HL-60/S4 (cell line): ENCODE results near the gene ZNF747.

Experiments used
- in situ Hi-C: fragments of 300-500 bp; cut with MboI; formaldehyde crosslinking; loops from 2 replicates; pipeline ENCODE4 v1.14.3; 2022; ENCODE audit warnings: low sequenced_read_pairs

The ZNF747 gene

DNA sequence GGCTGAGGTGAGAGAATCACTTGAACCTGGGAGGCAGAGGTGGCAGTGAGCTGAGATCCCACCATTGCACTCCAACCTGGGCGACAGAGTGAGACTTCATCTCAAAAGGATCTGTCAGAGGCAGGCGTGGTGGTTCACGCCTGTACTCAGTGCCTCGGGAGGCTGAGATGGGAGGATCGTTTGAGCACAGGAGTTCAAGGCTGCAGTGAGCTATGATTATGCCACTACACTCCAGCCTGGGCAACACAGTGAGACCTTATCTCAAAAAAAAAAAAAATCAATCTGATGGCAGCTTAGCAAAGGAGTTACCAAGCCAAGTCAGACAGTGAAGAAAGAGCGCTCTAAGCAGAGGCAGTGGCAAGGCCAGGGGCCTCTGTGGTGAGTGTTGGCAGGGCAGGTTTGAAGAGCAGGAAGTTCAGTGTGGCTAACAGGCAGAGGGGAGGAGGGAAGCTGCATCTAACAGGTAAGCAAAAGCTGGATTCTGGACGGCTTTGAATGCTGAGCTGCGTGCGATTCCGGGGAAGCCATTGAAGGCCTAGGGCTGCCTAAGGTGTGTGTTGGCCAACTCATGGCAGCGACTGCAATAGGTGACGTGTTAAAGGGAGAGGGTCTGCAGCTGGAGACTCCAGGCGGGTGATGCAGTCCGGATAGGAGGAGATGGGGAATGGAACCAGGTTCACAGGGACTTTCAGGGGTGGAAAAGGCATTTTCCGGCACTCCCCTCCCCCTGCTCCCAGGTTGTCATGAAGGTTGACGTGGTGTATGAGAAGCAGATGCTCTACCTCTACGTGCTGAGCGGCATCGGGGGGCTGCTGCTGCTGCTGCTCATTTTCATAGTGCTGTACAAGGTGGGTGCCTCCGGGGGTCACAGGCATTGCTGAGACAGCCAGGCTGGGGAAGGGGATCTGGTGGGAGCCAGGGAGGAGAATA is 15.3 kb downstream of the ZNF747 start:
- in situ Hi-C loops: loop anchor here (5.0 kb wide), 1 partner anchor 32 kb away; no protein-coding TSS in a partner anchor

DNA sequence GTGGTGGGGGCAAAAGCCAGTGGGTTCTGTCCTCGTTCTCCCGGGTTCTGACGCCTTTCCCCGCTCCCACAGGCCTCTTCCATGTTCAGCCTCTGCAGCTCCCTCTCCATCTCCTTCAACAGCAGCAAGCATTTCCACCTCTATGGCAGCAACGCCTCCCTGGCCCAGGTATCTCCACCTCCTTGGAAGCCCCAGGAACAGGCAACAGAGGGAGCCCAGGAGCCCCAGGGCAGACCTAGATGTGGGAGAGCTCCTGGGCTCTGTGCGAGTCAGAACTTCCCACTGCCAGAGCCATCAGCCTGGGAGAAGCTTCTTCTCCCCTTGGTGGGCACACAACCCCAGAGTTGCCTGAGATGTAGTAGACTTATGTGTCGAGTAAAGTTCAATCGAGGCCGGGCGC is 16.1 kb downstream of the ZNF747 start:
- in situ Hi-C loops: no loop called here

DNA sequence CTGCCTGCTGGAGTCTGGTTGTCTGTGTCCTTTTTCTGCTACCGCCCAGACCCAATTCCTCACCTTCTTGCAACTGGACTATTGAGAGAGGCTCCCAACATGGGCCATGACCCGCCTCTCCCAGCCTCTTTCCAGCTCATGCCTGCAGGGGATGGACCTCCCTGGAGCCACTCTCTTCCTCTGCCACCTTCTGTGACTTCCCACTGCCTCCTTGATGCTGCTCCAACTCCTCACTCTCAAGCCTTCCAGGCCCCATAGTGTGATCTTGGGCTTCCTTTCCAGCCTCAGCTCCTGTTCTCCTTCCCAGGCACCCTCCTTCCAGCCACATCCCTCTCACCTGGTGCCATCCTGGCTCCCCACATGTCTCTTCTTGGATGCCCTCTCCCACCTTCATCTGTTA is 19.4 kb downstream of the ZNF747 start:
- in situ Hi-C loops: no loop called here

DNA sequence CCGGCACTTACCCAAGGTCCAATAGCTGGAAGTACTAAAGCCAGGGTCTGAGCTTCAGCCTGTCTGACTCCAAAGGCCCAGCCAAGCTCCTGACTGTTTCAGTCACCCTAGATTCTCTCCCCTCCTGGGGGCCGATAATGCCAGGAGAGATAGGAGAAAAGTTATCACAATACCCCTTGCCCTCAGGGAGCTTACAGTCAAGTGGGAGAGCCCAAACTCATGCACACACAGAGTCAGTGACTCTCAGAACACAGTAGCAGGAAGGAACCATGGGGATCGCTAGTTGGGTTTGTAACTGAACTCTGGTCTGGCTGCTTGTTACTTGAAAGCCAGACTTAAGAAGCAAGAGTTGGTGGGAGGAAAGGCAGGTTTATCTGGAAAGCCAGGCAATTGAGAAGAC is 23.1 kb downstream of the ZNF747 start:
- in situ Hi-C loops: no loop called here

DNA sequence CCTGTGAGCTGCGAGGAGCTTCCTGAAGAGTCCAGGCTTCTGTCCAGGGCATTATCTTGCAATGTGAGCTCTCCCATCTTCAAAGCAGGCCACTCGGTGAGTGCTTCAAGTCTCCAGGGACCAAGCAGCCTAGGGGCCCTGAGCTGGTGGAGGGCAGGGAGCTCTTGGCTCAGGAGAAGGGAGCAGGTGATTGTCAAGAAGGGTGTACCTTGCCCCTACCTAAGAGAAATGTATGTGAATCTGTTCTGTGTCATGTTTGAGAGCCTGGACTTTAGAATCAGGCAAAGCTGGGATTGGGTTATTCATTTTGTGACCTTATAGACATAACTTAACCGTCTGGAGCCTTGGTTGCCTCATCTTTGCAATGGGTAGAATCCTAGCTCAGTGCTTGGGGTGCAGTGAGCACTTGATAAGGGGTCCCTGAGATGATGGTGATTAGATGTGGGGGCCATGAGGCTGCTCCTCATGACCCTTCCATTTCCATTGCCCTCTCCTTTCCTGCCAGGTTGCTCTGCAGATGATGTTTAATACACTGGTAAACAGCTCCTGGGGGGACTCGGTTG is 24.2 kb downstream of the ZNF747 start:
- in situ Hi-C loops: no loop called here

DNA sequence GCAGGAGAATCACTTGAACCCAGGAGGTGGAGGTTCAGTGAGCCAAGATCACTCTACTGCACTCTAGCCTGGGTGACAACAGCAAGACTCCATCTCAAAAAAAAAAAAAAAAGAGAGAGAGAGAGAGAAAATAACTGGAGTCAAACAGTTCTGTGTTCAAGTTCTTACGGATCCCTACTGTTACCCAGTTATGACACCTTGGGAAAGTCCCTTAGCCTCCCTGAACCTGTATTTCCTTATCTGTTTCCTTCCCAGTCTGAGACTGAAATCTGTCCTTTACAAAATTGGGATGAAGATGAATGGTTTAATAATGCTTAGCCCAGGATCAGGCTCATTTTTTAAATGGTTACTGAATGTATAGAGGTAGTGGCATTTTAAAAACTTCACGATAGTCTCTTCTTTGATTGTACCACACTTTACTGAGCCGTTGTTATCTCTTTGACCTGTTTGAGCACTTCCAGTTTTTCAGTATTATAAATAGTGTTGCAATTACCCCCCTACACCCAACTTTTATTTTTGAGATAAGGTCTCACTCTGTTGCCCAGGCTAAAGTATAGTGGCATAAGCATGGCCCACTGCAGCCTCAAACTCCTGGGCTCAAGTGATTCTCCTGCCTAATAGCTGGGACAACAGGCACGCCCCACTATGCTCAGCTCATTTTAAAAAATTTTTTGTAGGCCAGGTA is 25.4 kb downstream of the ZNF747 start:
- in situ Hi-C loops: no loop called here

DNA sequence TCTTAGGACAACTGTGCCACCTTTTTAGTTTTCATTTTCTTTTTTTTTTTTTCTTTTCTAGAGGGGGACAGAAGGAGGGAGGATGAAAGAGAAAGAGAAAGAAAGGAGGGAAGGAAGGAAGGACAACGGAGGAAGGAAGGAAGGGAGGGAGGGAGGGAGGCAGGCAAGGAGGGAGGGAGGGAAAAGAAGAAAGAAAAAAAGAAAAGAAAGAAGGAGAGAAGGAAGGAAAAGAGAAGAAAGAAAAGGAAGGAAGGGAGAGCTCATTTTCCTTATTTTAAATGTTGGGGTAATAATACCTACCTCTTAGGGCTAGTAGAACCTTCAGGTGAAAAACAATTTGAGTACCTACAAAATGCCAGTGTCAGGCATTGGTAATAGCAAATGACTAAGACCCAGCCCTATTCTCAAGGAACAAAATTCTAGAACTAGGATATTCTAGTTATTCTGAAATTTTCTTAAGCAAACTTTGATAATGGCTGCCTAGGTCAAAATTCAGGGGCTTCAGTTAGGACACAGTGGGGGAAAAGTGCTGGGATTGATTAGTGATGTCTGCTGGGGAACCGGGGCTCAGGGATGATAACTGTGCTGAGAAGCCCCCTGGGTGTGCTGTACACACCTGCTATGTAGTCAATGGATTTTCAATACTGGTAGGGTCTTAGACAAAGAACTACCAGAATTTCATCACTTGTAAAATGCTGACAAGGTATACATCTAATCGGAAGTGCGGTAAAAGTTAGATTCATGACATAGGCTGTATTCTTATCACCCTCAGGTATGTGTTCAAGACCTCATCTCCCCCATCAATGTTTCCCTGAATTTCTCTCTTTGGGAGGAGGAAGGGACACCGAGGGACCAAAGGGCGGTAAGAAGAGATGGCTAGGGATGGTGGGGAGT is 31.0 kb downstream of the ZNF747 start:
- in situ Hi-C loops: no loop called here

DNA sequence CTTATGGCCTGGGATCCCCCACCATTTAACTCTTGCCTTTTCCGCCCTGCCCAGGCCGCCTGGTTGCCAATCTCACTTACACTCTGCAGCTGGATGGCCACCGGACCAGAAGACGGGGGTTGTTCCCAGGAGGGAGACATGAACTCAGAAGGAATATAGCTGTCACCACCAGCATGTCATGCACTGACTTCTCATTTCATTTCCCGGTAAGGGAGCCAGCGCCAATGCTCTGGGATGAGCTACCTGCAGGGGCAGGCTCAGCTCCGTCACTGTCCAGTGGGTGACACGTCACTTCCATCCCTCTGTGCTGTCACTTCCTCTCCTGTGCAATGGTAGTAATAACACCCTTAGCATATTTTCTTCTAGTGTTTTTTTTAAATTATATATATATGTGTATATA is 35.4 kb downstream of the ZNF747 start:
- in situ Hi-C loops: no loop called here

DNA sequence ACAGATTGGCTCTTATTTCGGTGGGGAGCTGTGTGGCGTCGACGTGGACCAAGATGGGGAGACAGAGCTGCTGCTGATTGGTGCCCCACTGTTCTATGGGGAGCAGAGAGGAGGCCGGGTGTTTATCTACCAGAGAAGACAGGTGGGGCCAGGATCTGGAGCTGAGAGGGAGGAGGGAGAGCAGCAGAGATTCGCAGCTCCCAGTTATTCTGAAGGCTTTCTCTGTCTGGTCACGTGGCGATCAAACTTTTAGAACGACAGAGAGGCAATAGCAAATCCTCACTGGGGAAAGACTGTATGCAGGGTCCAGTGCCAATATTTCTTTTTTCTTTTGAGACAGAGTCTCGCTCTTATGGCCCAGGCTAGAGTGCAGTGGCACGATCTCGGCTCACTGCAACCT is 39.9 kb downstream of the ZNF747 start:
- in situ Hi-C loops: no loop called here

DNA sequence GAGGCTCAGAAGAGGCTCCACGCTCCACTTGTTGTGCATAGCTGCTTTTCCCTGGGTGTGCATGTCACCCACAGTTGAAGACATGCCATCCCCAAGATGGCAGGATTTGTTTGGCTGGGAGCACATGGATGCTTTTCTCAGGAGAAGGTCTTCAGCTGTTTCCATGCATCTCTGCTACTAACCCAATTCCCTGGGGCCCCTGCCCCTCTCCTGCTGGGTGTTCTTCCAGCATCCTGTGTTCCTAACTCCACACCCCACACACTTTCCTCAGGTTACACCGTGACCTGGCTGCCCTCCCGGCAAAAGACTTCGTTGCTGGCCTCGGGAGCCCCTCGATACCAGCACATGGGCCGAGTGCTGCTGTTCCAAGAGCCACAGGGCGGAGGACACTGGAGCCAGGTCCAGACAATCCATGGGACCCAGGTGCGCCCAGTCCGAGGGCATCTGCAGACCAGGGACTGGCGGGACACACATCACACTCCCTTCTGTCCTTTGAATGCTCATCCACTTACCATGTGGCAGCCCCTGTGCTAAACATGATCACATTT is 40.6 kb downstream of the ZNF747 start:
- in situ Hi-C loops: no loop called here

DNA sequence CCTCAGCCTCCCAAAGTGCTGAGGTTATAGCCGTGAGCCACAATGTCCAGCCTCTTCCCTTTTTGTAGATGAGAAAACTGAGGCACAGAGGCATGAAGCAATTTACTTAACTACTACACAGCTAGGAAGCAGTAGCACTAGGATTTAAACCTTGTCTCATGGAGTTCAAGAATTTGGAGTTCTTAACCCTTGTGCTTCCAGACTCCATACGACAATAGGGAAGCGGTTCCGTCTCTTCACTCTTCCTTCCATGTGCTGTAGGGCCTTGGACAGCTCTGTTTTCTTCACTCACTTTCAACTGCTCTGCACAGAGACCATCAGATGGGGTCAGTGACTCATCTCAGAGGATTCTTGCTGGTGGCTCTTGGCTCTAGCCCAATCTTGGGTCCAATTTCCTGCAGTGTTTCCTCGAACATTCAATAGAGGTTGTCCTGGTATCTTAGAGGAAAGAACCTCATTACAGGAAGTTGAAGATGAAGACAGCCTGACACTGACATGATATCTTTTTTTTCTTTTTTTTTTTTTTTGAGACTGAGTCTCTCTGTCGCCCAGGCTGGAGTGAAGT is 42.8 kb downstream of the ZNF747 start:
- in situ Hi-C loops: no loop called here

DNA sequence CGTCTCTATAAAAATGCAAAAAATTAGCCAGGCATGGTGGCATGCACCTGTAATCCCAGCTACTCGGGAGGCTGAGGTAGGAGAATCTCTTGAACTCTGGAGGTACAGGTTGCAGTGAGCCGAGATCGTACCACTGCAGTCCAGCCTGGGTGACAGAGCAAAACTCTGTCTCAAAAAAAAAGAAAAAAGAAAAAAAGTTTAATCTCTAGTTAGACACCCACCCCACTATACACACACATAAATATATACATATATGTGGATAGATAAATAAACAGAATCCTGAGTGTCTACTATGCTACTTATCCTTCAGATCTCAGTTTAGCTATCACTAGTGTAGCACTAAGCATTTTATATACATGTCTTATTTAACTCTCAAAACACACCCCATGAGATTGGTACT is 43.4 kb downstream of the ZNF747 start:
- in situ Hi-C loops: no loop called here

DNA sequence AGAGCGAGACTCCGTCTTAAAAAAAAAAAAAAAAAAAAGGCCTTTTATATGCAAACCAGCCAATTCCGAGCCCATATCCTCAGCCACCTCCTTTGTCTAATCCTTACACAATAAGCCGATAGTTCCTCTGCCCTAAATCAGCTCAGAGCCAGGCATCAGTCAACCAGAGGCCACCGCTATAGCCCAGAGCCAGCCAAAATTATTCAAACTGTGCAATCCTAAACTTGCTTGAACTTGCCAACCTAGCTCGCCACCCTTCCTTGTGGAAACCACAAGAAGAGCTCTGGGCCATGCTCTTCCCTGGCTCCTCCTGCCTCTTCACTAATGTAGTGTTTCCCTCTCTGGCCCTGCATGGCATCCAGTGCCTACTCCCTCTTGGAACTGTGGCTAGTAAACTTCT is 44.4 kb downstream of the ZNF747 start:
- in situ Hi-C loops: no loop called here

DNA sequence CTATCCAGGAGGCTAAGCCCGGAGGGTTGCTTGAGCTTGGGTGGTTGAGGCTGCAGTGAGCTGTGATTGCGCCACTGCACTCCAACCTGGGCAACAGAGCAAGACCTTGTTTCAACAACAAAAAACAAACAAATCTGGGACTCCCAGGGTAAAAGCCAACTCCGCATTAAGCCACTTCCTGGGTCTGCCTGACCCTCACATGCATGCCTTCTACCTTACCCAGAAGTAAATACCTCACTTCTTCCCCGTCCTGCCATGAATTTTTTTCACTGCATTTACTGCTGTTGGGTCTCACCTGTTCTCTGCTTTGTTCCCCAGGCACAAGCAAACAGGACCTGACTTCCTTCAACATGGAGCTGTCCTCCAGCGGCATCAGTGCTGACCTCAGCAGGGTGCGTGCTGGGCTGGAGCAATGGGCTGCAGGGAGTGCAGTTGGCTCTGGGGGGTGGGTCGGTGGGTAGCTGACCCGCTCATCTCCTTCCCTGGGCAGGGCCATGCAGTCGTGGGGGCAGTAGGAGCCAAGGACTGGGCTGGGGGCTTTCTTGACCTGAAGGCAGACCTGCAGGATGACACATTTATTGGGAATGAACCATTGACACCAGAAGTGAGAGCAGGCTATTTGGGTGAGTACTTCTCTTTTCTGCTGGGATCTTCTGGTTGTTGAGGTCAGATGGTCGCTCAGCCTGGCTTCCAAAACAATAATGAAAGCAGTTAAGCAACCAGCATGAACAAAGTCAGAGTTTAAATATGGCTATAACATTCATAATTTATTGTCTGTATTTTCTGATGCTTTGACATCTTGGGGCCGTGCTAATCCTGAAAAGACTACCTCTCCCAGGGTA is 45.7 kb downstream of the ZNF747 start:
- in situ Hi-C loops: loop anchor here (5.0 kb wide), 1 partner anchor 33 kb away; no protein-coding TSS in a partner anchor

DNA sequence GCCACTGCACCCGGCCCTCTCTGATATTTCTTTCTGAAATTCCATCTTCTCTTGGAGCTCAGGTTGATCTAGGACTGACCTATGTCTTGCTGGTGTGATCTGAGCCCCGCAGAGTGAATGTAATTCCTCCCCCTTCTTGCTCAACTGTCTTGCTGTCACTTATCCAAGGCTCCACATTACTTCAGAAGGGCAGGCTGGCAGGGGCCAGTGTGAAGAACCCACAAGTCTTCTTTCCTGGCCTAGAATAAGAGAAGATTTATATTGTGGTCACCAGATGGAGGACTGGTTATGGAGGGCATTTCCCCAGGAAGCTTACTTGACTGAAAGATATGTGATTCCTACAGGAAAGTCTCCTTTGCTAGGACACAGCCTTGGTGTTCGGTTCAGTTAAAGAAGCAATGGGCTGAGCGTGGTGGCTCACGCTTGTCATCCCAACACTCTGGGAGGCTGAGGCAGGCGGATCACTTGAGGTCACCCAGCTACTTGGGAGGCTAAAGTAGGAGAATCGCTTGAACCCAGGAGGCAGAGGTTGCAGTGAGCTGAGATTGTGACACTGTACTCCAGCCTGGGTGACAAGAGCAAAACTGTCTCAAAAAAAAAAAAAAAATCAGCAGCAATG is 48.7 kb downstream of the ZNF747 start:
- in situ Hi-C loops: loop anchor here (5.0 kb wide), 1 partner anchor 36 kb away; no protein-coding TSS in a partner anchor

DNA sequence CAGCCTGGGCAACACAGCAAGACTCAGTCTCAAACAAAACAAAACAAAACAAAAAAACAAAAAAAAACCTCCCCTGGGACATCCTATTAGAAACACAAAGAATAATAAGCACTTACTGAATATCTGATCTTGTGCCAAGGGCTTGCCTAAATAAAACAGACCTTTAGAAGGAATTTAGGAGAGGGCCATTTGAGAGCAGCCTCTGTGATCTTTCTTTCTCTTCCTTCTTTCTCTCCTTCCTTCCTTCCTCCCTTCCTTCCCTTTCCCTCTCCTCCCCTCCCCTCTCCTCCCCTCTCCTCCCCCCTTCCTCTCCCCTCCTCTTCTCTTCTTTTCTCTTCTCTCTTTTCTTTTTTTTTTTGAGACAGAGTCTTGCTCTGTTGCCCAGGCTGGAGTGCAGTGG is 49.8 kb downstream of the ZNF747 start:
- in situ Hi-C loops: loop anchor here (5.0 kb wide), 1 partner anchor 37 kb away; no protein-coding TSS in a partner anchor

DNA sequence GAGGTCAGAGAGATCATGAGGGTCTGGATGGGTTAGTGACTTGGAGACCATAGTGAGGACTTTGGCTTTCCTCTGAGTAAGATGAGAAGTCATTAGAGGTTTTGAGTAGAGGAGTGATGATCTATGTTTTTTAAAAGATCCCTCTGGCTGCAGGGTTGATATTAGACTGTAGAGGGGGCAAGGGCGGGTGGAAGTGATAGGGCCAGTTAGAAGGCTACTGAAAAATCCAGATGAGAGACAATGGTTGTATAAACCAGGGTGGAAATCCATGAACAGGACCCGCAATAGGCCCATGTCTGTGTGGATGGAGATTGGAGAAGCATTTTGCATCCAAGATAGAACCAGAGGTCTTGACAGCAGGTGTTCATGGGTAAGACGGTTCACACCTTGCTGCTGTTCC is 52.3 kb downstream of the ZNF747 start:
- in situ Hi-C loops: no loop called here

DNA sequence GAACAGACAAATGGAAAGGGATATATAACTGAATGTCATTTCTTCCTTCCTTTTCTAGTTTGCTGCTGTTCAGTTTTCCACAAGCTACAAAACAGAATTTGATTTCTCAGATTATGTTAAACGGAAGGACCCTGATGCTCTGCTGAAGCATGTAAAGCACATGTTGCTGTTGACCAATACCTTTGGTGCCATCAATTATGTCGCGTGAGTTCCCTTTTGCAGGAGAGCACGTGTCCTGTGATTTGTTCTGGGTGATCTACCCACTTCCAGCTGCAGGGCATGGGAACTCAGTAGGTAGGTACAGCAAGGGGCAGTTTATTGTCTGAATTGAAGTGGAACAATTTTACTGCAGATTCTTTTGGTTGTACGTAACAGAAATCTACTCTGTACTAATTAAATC is 53.3 kb downstream of the ZNF747 start:
- in situ Hi-C loops: no loop called here
